Measurements from ENCODE around the gene ASCL5. TPM values are rescaled to one million over a fixed set of nuclear protein-coding genes. Genes with fewer than 3 reads are reported as not detected.
A peak's percentile ranks its signal among the peaks of the same experiment; 100 is the strongest.

The ASCL5 gene
- total RNA-seq, 1 donor from 2014 or later = 0.29 TPM

DNA sequence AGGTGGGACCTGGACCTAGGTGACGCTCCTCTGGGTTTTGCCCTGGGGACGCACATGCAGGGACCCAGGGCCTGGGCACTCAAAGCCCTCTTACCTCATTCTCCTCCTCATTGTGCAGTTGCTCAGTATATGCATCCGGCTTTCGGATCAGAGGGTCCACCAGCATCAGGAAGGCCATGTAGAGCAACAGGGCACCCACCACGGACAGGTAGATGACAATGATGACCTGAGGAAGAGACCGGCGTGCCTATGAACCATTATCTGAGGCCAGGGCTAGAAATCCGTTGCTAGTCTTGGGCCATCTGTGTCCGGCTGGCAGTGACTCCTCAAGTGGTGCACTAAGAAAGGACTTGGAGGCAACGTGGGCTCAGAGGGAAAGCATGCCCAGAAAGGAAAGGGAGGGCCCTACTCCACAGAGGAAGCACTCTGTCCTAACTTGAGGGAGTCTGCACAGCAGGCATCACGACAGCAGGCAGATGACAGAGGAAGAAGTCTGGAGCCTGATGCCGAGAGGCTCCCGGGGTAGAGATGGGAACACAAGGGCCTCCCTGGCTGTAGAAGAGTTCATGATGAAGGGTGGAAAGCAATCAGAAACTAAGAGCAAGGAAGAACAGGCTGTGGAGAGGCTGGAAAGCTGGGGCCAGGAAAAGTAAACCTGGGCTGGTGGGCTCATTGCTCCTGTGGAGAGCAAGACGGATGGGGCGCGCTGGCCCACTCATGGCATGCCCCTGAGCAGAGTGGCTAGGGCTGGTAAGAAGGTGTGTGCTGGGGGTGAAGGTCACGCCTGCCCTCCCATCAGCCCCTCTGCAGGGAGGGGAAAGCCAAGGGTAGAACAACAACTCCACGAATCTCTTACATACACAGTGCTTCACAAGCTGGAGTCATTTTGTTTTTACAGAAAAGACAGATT is 17.0 kb upstream of the ASCL5 start:
- intact Hi-C loops (cut with DNase I) = no loop called here
- H3K9me3 ChIP-seq = no peaks in the 10 kb centered on the region
- H3K36me3 ChIP-seq = peaks cover 71% of the 10 kb centered on the region
- ATAC-seq = no peak
- H3K4me3 ChIP-seq = no peak overlapping the region
- H3K4me1 ChIP-seq = no peaks in the 10 kb centered on the region
- H3K27me3 ChIP-seq = no peaks in the 10 kb centered on the region
- no peak overlapping the region for H3K27ac ChIP-seq
- TF ChIP-seq, protein P1, sequence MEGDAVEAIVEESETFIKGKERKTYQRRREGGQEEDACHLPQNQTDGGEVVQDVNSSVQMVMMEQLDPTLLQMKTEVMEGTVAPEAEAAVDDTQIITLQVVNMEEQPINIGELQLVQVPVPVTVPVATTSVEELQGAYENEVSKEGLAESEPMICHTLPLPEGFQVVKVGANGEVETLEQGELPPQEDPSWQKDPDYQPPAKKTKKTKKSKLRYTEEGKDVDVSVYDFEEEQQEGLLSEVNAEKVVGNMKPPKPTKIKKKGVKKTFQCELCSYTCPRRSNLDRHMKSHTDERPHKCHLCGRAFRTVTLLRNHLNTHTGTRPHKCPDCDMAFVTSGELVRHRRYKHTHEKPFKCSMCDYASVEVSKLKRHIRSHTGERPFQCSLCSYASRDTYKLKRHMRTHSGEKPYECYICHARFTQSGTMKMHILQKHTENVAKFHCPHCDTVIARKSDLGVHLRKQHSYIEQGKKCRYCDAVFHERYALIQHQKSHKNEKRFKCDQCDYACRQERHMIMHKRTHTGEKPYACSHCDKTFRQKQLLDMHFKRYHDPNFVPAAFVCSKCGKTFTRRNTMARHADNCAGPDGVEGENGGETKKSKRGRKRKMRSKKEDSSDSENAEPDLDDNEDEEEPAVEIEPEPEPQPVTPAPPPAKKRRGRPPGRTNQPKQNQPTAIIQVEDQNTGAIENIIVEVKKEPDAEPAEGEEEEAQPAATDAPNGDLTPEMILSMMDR (IDR thresholded peaks at IDR 0.05) = no peak
- DNase-seq = peak; percentile 52

- Histone ChIP-seq H3K4me1 (no peaks in the 10 kb centered on the region), H3K36me3 (peaks cover 67% of the 10 kb centered on the region), H3K27me3 (no peaks in the 10 kb centered on the region), H3K4me3 (no peak overlapping the region), H3K27ac (no peak overlapping the region), H3K9me3 (no peaks in the 10 kb centered on the region)
- no peak for ATAC-seq
- TF ChIP-seq, protein P1 (IDR thresholded peaks at IDR 0.05) = no peak
- intact Hi-C loops (cut with DNase I) = no loop called here
- peak; percentile 53 for DNase-seq
These were observed 16.1 kb upstream of the ASCL5 start for GRCh38 chr1:201142849-201143725.

GRCh38 chr1:201142011-201142848 is 15.2 kb upstream of the ASCL5 start:
- ATAC-seq (no peak), DNase-seq (peak; percentile 48)
- Histone ChIP-seq H3K4me3 (no peak overlapping the region), H3K27me3 (no peaks in the 10 kb centered on the region), H3K9me3 (no peaks in the 10 kb centered on the region), H3K4me1 (no peaks in the 10 kb centered on the region), H3K36me3 (peaks cover 67% of the 10 kb centered on the region), H3K27ac (no peak overlapping the region)
- TF ChIP-seq, protein P1 (IDR thresholded peaks at IDR 0.05) = no peak
- intact Hi-C loops (cut with DNase I) = no loop called here

- Histone ChIP-seq H3K4me1 (no peaks in the 10 kb centered on the region), H3K9me3 (no peaks in the 10 kb centered on the region), H3K4me3 (no peak overlapping the region), H3K27me3 (no peaks in the 10 kb centered on the region), H3K36me3 (peaks cover 61% of the 10 kb centered on the region), H3K27ac (no peak overlapping the region)
- TF ChIP-seq, protein P1 (IDR thresholded peaks at IDR 0.05) = no peak
- intact Hi-C loops (cut with DNase I) = no loop called here
- DNase-seq (peak; percentile 30), ATAC-seq (no peak)
These were observed 14.4 kb upstream of the ASCL5 start for GRCh38 chr1:201141418-201141817.

GRCh38 chr1:201140941-201141260 is 13.9 kb upstream of the ASCL5 start:
- TF ChIP-seq, protein P1 (IDR thresholded peaks at IDR 0.05) = no peak
- Histone ChIP-seq H3K4me1 (no peaks in the 10 kb centered on the region), H3K4me3 (no peak overlapping the region), H3K27ac (no peak overlapping the region), H3K36me3 (peaks cover 59% of the 10 kb centered on the region), H3K9me3 (no peaks in the 10 kb centered on the region), H3K27me3 (no peaks in the 10 kb centered on the region)
- DNase-seq (no peak), ATAC-seq (no peak)
- intact Hi-C loops (cut with DNase I) = no loop called here

Data from upper lobe of right lung (tissue), 1 donor.